ENCODE results near the gene SLC22A9.
"Not testable (repeated sequence)": the region's sequence is repeated elsewhere in the genome, so short reads cannot be mapped to it uniquely, and the experiment has no call there.

Gene SLC22A9

GRCh38 chr11:63369165-63369970 is at the start of gene SLC22A9:
SLC22A9 (plus strand) TSS chr11:63369785; CDS start chr11:63370057, 272 bp downstream.
- Histone ChIP-seq H3K4me1 (ENCODE audit: control insufficient read depth in 5 of 5, insufficient read depth in 5 of 5, low read length in 5 of 5) (peaks cover 0 to 2% (median 0%) of the 10 kb centered on the region in 5 donors), H3K4me3 (ENCODE audit: low read depth in 1 of 5, low read length in 5 of 5) (no peak within 1 kb of the TSS), H3K9me3 (ENCODE audit: control insufficient read depth in 5 of 5, low read length in 5 of 5) (no peaks in the 10 kb centered on the region), H3K9ac (ENCODE audit: low read length in 5 of 5) (no peak within 1 kb of the TSS), H3K36me3 (ENCODE audit: control insufficient read depth in 5 of 5, insufficient read depth in 5 of 5, low read length in 5 of 5) (no peaks in the 10 kb centered on the region), H3K27ac (ENCODE audit: low read depth, low read length) (no peak within 1 kb of the TSS), H3K27me3 (ENCODE audit: control insufficient read depth in 5 of 5, insufficient read depth in 4 of 5, low read length in 5 of 5) (no peaks in the 10 kb centered on the region)

- H3K4me3 ChIP-seq (ENCODE audit: low read depth in 1 of 5, low read length in 5 of 5), result no peak overlapping the region
- no peak overlapping the region for H3K27ac ChIP-seq (ENCODE audit: low read depth, low read length)
- no peaks in the 10 kb centered on the region for H3K27me3 ChIP-seq (ENCODE audit: control insufficient read depth in 5 of 5, insufficient read depth in 4 of 5, low read length in 5 of 5)
- H3K4me1 ChIP-seq (ENCODE audit: control insufficient read depth in 5 of 5, insufficient read depth in 5 of 5, low read length in 5 of 5), result no peaks in the 10 kb centered on the region
- H3K9me3 ChIP-seq (ENCODE audit: control insufficient read depth in 5 of 5, low read length in 5 of 5), result peaks cover 3 to 14% (median 4%) of the 10 kb centered on the region in 5 donors
- no peaks in the 10 kb centered on the region for H3K36me3 ChIP-seq (ENCODE audit: control insufficient read depth in 5 of 5, insufficient read depth in 5 of 5, low read length in 5 of 5)
- H3K9ac ChIP-seq (ENCODE audit: low read length in 5 of 5), result no peak overlapping the region
Observed at GRCh38 chr11:63321723-63322122, 47.9 kb upstream of the SLC22A9 start.

GRCh38 chr11:63335089-63335488 is 34.5 kb upstream of the SLC22A9 start:
- H3K4me1 ChIP-seq (ENCODE audit: control insufficient read depth in 5 of 5, insufficient read depth in 5 of 5, low read length in 5 of 5); H3K9ac ChIP-seq (ENCODE audit: low read length in 5 of 5); H3K27me3 ChIP-seq (ENCODE audit: control insufficient read depth in 5 of 5, insufficient read depth in 4 of 5, low read length in 5 of 5); H3K27ac ChIP-seq (ENCODE audit: low read depth, low read length); H3K4me3 ChIP-seq (ENCODE audit: low read depth in 1 of 5, low read length in 5 of 5); H3K36me3 ChIP-seq (ENCODE audit: control insufficient read depth in 5 of 5, insufficient read depth in 5 of 5, low read length in 5 of 5): not testable (repeated sequence)
- peaks cover 0 to 10% (median 8%) of the 10 kb centered on the region in 5 donors for H3K9me3 ChIP-seq (ENCODE audit: control insufficient read depth in 5 of 5, low read length in 5 of 5)

- Histone ChIP-seq H3K27me3 (ENCODE audit: control insufficient read depth in 5 of 5, insufficient read depth in 4 of 5, low read length in 5 of 5) (no peaks in the 10 kb centered on the region), H3K4me1 (ENCODE audit: control insufficient read depth in 5 of 5, insufficient read depth in 5 of 5, low read length in 5 of 5) (no peaks in the 10 kb centered on the region), H3K36me3 (ENCODE audit: control insufficient read depth in 5 of 5, insufficient read depth in 5 of 5, low read length in 5 of 5) (no peaks in the 10 kb centered on the region), H3K4me3 (ENCODE audit: low read depth in 1 of 5, low read length in 5 of 5) (no peak overlapping the region), H3K9me3 (ENCODE audit: control insufficient read depth in 5 of 5, low read length in 5 of 5) (peaks cover 0 to 10% (median 8%) of the 10 kb centered on the region in 5 donors), H3K9ac (ENCODE audit: low read length in 5 of 5) (no peak overlapping the region), H3K27ac (ENCODE audit: low read depth, low read length) (no peak overlapping the region)
Observed at GRCh38 chr11:63337070-63337469, 32.5 kb upstream of the SLC22A9 start.

GRCh38 chr11:63343130-63343529 is 26.5 kb upstream of the SLC22A9 start:
- Histone ChIP-seq H3K4me3 (ENCODE audit: low read depth in 1 of 5, low read length in 5 of 5) (no peak overlapping the region), H3K9me3 (ENCODE audit: control insufficient read depth in 5 of 5, low read length in 5 of 5) (no peaks in the 10 kb centered on the region), H3K27me3 (ENCODE audit: control insufficient read depth in 5 of 5, insufficient read depth in 4 of 5, low read length in 5 of 5) (no peaks in the 10 kb centered on the region), H3K4me1 (ENCODE audit: control insufficient read depth in 5 of 5, insufficient read depth in 5 of 5, low read length in 5 of 5) (no peaks in the 10 kb centered on the region), H3K36me3 (ENCODE audit: control insufficient read depth in 5 of 5, insufficient read depth in 5 of 5, low read length in 5 of 5) (no peaks in the 10 kb centered on the region), H3K27ac (ENCODE audit: low read depth, low read length) (no peak overlapping the region), H3K9ac (ENCODE audit: low read length in 5 of 5) (no peak overlapping the region)

- Histone ChIP-seq H3K9me3 (ENCODE audit: control insufficient read depth in 5 of 5, low read length in 5 of 5) (peaks cover 0 to 2% (median 0%) of the 10 kb centered on the region in 5 donors), H3K4me3 (ENCODE audit: low read depth in 1 of 5, low read length in 5 of 5) (no peak overlapping the region)
Observed at GRCh38 chr11:63352144-63352543, 17.4 kb upstream of the SLC22A9 start.

GRCh38 chr11:63362196-63362793 is 7.3 kb upstream of the SLC22A9 start:
- H3K4me1 ChIP-seq (ENCODE audit: control insufficient read depth in 5 of 5, insufficient read depth in 5 of 5, low read length in 5 of 5), result peaks cover 4 to 28% (median 16%) of the 10 kb centered on the region in 5 donors
- H3K36me3 ChIP-seq (ENCODE audit: control insufficient read depth in 5 of 5, insufficient read depth in 5 of 5, low read length in 5 of 5), result no peaks in the 10 kb centered on the region
- peaks cover 0 to 3% (median 0%) of the 10 kb centered on the region in 5 donors for H3K27me3 ChIP-seq (ENCODE audit: control insufficient read depth in 5 of 5, insufficient read depth in 4 of 5, low read length in 5 of 5)
- H3K9ac ChIP-seq (ENCODE audit: low read length in 5 of 5), result no peak overlapping the region
- no peak overlapping the region for H3K27ac ChIP-seq (ENCODE audit: low read depth, low read length)
- H3K4me3 ChIP-seq (ENCODE audit: low read depth in 1 of 5, low read length in 5 of 5), result no peak overlapping the region
- peaks cover 0 to 15% (median 6%) of the 10 kb centered on the region in 5 donors for H3K9me3 ChIP-seq (ENCODE audit: control insufficient read depth in 5 of 5, low read length in 5 of 5)

More at GRCh38 chr11:63352144-63352543, 17.4 kb upstream of the SLC22A9 start:
- Histone ChIP-seq H3K27me3 (ENCODE audit: control insufficient read depth in 5 of 5, insufficient read depth in 4 of 5, low read length in 5 of 5) (no peaks in the 10 kb centered on the region), H3K9ac (ENCODE audit: low read length in 5 of 5) (no peak overlapping the region), H3K36me3 (ENCODE audit: control insufficient read depth in 5 of 5, insufficient read depth in 5 of 5, low read length in 5 of 5) (no peaks in the 10 kb centered on the region), H3K27ac (ENCODE audit: low read depth, low read length) (no peak overlapping the region), H3K4me1 (ENCODE audit: control insufficient read depth in 5 of 5, insufficient read depth in 5 of 5, low read length in 5 of 5) (no peaks in the 10 kb centered on the region)

- H3K4me3 ChIP-seq (ENCODE audit: low read depth in 1 of 5, low read length in 5 of 5), result no peak overlapping the region
Observed at GRCh38 chr11:63369971-63370588, 495 bp downstream of the SLC22A9 start.

GRCh38 chr11:63371396-63371795 is 1.8 kb downstream of the SLC22A9 start:
- Histone ChIP-seq H3K4me1 (ENCODE audit: control insufficient read depth in 5 of 5, insufficient read depth in 5 of 5, low read length in 5 of 5) (peaks cover 0 to 2% (median 0%) of the 10 kb centered on the region in 5 donors), H3K9ac (ENCODE audit: low read length in 5 of 5) (no peak overlapping the region), H3K9me3 (ENCODE audit: control insufficient read depth in 5 of 5, low read length in 5 of 5) (no peaks in the 10 kb centered on the region), H3K27ac (ENCODE audit: low read depth, low read length) (no peak overlapping the region), H3K4me3 (ENCODE audit: low read depth in 1 of 5, low read length in 5 of 5) (no peak overlapping the region), H3K27me3 (ENCODE audit: control insufficient read depth in 5 of 5, insufficient read depth in 4 of 5, low read length in 5 of 5) (no peaks in the 10 kb centered on the region), H3K36me3 (ENCODE audit: control insufficient read depth in 5 of 5, insufficient read depth in 5 of 5, low read length in 5 of 5) (no peaks in the 10 kb centered on the region)

More at GRCh38 chr11:63369971-63370588, 495 bp downstream of the SLC22A9 start:
- H3K36me3 ChIP-seq (ENCODE audit: control insufficient read depth in 5 of 5, insufficient read depth in 5 of 5, low read length in 5 of 5), result no peaks in the 10 kb centered on the region
- H3K27me3 ChIP-seq (ENCODE audit: control insufficient read depth in 5 of 5, insufficient read depth in 4 of 5, low read length in 5 of 5), result no peaks in the 10 kb centered on the region
- H3K9me3 ChIP-seq (ENCODE audit: control insufficient read depth in 5 of 5, low read length in 5 of 5), result no peaks in the 10 kb centered on the region
- H3K9ac ChIP-seq (ENCODE audit: low read length in 5 of 5), result no peak overlapping the region
- peaks cover 0 to 2% (median 0%) of the 10 kb centered on the region in 5 donors for H3K4me1 ChIP-seq (ENCODE audit: control insufficient read depth in 5 of 5, insufficient read depth in 5 of 5, low read length in 5 of 5)
- no peak overlapping the region for H3K27ac ChIP-seq (ENCODE audit: low read depth, low read length)

GRCh38 chr11:63375434-63375833 is 5.8 kb downstream of the SLC22A9 start:
- no peak overlapping the region for H3K27ac ChIP-seq (ENCODE audit: low read depth, low read length)
- no peak overlapping the region for H3K9ac ChIP-seq (ENCODE audit: low read length in 5 of 5)
- no peaks in the 10 kb centered on the region for H3K27me3 ChIP-seq (ENCODE audit: control insufficient read depth in 5 of 5, insufficient read depth in 4 of 5, low read length in 5 of 5)
- no peaks in the 10 kb centered on the region for H3K36me3 ChIP-seq (ENCODE audit: control insufficient read depth in 5 of 5, insufficient read depth in 5 of 5, low read length in 5 of 5)
- H3K4me1 ChIP-seq (ENCODE audit: control insufficient read depth in 5 of 5, insufficient read depth in 5 of 5, low read length in 5 of 5), result no peaks in the 10 kb centered on the region
- H3K9me3 ChIP-seq (ENCODE audit: control insufficient read depth in 5 of 5, low read length in 5 of 5), result no peaks in the 10 kb centered on the region
- H3K4me3 ChIP-seq (ENCODE audit: low read depth in 1 of 5, low read length in 5 of 5), result no peak overlapping the region

All from subcutaneous abdominal adipose tissue (tissue), 5 donors.